Measurements from ENCODE around the gene MYH4.

The MYH4 gene

DNA sequence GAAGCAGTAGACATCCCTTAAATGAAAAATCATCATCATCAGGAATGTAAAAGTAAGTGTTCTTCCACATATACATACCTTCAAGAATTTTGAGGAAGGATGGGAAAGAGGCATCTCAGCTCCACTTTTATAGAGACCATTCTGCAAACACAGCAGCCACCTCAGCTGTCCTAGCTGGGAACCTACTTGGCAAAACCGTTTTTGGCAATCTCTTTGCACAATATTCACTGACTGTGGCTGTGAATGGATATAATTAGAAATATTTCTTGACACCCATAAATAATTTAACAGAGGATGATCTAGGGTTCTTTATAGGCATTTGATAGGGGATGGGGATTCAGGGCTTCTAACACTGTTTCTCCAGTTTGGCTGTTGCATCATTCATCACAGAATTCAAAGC, at the start of gene MYH4:
TSS of gene MYH4 (minus strand) at position 101 of the 400 bp plus-strand sequence. CDS start 2,814 bp downstream, outside the sequence.
- no peak for DNase-seq

DNA sequence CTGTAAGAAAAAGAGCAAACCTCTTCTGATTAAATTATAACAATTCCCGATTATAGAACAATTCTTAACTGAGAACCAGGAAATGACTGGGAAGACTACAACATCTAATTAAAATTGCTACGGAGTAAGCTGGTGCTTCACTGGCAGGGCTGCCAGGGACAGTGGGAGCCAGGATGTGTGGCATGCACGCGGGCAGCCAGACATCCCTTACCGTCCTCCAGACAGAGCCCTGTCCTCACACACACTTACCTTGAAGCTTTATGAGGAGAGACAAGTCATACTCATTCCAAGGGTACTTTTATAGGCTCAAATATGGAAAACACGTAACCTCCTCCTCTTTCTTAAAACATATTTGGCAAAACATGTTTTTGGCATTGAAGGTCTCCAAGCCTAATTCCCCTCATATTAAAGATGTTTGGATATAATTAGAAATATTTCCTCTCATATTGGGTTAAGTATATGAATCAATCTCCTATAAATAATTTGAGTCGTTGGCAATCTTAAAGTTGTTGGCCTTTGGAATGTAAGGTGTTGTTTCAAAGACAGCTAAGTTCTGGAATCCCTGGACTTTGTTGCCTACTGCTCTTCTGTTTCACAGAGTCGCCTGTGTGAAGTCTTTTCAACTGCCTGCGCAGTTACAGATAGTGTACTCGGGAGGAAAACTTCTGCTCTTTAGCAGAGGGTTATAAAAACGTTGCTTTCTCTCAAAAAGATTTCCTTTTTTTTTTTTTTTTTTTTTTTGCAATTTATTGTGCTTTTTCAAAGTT, 49.1 kb upstream of the MYH4 start, which contains the start of gene MYH1:
TSS of gene MYH1 (minus strand) at position 272 of the 767 bp plus-strand sequence. CDS start 1,900 bp downstream, outside the sequence.
- DNase-seq: no peak

DNA sequence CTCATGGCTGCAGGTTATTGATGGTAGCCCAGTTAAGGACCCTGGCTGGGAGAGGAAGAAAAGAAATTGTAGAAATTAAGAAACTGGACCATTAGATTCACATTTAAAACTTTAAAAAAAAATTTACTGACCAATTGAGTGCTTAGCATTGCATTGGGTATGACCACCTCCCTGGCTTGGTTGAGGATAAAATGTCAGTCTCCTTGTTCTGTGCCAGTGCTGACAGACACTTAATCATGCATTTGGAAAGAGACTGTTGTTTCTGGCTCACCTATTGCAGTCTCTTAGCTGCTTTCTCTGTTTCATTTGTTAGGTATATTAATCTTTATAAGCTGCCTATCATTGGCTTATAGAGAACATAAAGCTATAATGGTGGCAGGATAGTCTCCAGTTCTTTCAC, 47.3 kb upstream of the MYH4 start:
- no peak for DNase-seq

DNA sequence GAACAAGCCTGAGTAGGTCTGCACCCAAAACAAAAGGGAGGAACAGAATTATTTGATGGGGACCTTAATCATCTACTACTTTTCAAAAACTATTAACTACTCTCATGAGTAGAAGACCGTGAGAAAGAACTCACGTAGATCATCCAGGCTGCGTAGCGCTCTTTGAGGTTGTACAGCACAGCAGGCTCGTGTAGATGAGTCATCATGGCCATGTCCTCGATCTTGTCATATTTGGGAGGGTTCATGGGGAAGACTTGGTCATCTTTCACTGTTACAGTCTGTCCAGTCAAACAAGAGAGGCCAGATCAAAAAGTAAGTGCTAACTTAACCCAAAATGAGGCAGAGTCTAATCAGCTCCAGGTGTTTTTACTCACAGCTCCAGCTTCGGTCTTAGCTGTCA, 46.7 kb upstream of the MYH4 start:
- no peak for DNase-seq

DNA sequence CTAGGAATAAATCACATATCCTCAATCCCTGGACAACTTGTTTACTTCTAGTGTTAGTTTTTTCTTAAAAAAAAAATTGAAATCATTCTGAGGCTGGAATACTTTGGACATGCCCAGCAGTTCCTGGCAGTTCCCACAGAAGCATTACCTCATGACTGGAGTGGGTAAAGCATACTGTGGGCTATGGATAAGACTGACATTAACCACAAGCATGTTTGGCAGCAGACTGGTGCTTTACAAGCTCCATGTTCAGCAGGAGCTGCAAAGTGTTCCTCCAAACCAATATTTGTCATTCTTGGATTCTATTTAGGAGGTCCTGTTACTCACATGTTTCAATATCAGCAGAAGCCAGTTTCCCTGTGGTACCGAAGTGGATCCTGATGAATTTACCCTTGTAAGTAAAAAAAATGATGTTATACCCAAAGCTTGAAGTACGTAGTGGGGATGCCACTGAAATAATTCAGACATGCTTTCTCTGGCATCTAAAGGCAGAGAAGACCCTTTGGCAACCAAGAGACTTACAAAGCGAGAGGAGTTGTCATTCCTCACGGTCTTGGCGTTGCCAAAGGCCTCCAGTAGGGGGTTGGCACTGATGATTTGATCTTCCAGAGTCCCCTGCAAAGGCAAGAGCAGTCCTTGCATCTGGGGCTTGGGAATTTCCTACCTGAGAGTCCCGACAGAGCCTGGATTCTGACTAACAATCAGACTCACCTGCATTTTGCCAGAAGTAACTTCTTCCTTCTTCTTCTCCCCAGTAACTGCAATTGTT, 44.1 kb upstream of the MYH4 start:
- DNase-seq: no peak

DNA sequence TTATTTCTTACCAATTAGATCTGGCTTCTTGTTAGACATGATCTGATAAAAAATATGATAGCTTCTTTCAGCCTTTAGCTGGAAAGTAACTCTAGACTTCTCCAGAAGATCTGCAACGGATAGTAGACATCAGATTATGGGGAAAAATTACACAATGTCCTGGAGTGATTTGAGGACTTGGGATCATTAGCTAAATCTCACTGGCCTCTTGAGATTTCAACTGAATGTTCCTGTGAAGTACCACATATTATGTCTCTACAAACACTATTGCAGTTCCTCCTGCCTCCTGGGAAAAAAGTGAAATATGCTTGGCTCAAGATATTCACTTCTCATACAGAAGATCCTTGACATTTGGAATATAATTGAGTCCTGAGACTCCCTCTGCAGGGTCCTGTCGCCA, 43.5 kb upstream of the MYH4 start:
- no peak for DNase-seq

DNA sequence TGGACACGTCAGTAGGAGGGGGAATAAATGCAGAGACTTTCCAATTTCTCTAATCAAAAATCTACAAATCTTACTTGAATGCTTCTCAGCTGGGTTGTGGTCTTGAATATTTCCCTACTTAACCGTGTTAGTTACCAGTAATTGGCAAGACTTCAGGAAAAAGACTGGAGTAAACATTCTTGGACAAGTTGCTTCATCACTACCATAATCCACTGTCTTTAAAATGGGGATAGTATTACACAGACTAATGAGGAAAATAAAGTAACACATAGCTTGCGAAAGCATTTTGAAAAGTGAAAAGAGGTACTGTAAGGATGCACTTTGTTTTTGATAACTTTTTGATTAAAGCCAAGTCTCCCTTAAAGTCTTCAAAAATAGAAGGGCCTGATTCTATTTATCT, 30.6 kb upstream of the MYH4 start:
- no peak for DNase-seq

DNA sequence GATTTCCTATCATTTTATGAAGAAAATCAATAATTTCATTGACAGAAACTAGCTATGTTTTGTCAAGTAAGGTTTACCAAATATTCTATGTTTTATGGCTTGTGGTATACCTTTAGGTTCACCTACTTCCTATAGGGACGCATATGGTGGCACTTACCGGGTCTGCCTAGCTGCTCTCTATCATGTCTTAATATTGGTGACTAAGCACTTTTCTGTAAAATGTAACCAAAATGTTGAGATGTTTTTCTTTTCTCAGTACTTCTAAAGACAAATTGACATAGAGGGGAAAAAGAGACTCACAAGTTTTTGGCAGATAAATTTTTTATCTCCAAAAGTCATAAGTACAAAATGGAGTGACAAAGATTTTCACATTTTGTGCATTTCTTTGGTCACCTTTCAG, 22.6 kb upstream of the MYH4 start:
- DNase-seq: no peak

DNA sequence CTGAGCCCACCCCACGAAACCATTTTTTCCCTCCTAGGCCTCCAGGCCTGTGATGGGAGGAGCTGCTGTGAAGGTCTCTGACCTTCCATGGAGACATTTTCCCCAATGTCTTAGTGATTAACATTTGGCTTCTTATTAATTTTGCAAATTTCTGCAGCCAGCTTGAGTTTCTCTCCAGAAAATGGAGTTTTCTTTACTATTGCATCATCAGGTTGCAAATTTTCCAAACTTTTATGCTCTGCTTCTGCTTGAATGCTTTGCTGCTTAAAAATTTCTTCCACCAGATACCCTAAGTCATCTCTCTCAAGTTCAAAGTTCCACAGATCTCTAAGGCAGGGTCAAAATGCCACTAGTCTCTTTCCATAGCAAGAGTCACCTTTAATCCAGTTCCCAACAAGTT, 12.9 kb upstream of the MYH4 start:
- no peak for DNase-seq

DNA sequence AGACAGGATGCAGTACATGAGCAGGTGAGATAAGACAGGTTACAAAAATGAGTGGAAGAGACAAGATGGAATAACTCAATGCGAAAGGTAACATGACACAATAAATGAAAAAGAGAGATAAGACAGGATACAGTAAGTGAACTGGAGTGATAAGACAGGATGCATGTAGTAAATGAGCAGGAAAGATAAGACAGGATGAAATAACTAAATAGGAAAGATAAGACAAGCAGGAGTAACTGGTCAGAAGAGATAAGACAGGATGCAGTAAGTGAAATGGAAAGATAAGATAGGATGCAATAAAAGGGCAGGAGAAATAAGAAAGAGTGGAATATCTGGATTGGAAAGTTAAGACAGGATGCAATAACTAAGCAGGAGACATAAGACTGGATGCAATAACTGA, 8.3 kb upstream of the MYH4 start:
- DNase-seq: no peak

DNA sequence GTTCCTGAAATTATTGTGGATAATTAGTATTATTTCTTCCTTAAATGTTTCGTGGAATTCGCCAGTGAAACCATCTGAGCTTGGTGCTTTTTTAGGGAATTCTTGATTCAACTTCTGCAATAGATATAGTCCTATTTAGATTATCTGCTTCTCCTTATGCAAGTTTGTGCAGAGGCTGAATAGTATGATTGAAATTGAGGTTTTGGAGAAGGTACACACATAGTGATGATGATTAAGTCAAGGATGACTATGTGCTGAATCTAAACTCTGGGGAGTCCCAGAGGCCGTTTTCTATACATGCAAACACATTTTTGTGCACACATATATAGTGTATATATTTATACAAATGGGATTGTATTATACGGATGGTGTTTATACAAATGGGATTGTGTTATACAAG, 5.2 kb upstream of the MYH4 start:
- DNase-seq: no peak

DNA sequence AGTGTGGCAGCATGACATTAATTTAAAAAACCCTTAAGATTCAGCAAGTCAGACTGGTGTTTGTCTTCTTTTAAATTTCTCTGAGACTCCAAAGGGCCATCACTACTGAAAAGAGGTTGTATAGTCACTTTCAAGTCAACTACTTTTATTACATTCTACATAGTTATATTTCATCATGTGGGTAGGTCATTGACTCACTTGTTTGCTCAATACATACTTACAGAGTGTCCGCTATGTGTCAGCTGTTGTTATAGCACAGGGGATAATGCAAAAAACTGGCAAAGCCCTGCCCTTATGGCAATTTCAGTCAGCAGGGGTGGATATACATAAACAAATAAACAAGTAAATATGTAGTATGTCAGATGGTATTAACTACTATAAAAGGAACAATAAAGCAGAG, 2.5 kb upstream of the MYH4 start:
- no peak for DNase-seq

DNA sequence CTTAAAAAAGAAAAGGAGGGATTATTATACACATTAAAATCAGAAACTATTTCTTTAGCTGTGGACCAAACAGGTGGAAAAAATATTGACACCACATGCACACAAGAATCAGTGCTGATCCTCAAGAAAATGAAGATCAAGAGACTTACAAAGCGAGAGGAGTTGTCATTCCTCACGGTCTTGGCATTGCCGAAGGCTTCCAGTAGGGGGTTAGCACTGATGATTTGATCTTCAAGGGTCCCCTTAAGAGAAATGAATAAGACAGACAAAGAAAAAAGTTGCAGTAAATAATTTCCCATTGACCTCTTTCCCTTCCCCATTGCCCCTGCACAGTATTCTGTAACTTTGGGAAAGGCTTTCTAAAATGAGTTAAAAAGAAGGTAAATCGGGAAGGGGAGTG, 6.0 kb downstream of the MYH4 start:
- no peak for DNase-seq

DNA sequence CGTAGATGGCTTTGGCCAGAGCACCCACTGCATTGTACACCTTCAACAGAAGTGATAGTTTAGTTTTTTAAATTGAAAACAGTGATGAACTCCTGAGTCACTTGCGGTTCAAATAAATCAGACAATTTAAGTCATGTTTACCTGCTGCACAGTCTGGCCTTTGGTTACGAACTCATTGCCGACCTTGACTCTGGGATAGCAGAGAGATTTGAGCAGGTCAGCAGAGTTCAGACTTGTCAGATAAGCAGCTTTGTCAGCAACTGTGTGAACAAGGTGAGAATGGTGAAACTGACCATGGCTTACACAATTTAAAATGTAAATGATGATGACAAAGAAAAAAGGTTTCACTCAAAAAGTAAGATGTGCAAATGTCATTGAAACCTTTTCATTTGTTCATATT, 9.3 kb downstream of the MYH4 start:
- no peak for DNase-seq

DNA sequence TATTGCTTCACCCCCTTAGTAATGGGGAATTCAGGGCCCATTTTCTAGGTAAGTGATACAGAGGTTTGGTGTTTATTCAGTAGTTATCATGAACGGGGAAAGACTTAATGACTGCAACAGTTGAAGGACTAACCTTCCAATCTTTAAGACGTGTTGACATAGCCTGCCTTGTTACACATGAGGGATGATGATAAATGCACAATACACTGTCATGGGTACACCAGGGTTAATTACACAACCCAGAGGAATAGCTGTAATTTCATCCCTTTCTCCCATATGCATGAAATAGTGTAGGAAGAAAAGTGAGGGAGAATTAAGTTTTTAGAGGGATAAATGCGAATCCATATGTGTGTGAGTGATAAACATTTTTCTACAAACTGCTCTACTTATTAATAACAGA, 10.7 kb downstream of the MYH4 start:
- no peak for DNase-seq

DNA sequence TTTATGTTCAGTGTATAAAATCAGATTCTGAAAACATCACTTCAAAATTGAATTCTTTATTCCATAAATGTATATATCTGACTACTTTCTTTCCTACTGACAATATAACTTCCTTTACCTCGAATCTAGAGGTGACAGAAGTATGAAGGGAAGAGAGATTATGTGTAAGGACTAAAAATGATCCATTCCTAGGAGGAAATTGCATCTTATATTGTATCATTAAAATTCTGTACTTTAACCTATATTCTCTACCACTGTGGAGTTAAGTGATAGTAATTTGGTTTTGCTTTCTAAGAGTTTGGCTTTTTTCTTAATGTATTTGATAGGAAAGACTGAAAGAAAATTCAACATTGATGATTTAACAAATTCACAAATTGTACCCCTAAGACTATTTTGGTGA, 11.4 kb downstream of the MYH4 start:
- no peak for DNase-seq

DNA sequence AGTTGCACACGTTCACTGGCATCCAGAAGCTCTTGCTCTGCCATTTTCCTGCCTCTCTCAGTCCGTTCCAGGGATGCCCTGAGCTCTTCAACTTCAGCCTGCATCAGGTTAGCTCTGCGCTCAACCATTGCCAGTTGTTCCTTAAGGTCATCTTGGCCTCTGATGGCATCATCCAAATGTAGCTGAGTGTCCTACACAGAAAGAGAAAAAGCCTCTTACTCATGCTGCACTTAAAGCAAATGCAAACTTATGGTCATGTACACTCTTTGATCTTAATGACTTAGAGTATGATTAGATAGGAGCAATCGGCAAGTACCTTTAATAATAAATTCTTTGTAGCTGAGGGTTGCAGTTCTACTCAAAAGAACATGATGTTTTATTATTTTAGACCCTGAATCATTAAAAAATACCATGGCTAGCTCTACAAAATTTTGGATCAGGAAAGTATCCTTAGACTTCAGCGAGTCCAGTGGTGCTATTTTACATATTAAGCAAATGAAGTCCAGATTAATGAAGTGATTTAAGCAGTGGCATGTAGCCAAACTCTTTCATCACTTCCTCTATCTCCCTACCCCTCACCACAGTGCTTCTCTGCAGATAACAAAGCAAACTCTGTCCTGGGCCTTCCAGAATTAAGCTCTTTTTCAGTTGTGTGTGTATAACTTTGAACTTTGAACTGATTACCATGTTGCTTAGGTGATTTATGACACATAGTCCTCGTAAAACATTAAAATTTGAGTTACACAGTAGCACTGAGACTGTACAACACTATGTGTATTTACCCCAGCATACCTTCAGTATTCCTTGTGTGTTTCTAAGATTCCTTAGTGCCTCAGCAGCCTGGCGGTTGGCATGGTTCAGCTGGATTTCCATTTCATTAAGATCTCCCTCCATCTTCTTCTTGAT, 22.1 kb downstream of the MYH4 start:
- DNase-seq: no peak

DNA sequence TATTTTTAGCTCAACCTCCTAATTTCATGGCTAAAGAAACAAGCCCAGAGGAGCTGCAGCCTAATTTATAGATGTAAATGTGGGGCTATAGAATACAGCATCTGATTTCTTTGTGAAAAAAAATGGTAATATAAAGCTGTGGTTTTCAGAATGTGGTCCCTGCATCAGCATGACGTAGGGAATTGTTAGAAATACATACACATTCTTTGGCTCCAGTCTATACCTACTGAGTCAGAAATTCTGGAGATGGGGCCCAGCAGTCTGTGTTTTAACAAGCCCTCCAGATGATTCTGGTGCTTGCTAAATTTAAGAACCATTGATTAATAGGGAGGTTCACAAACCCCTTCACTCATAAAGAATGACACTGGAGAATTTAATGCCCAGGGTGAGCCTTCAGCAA, 29.5 kb downstream of the MYH4 start:
- no peak for DNase-seq

DNA sequence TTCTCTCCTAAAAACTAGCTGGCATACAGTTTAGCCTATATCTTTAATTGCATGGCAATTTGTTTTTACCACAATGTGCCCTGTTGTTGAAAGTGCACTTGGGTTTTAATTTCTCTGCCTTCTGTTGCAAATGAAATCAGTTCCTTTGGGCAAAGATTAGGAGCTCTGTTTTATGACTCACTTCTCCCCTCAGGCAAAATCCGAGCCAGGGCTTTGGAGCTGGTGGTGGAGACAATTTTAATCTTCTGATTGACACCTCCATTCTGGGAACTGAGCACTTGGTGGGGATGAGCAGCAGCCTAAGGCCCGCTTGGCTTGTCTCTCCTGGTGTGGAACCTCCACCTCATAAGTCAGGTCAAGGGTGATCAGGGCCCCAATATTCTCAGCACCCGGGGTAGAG, 34.3 kb downstream of the MYH4 start:
- no peak for DNase-seq

DNA sequence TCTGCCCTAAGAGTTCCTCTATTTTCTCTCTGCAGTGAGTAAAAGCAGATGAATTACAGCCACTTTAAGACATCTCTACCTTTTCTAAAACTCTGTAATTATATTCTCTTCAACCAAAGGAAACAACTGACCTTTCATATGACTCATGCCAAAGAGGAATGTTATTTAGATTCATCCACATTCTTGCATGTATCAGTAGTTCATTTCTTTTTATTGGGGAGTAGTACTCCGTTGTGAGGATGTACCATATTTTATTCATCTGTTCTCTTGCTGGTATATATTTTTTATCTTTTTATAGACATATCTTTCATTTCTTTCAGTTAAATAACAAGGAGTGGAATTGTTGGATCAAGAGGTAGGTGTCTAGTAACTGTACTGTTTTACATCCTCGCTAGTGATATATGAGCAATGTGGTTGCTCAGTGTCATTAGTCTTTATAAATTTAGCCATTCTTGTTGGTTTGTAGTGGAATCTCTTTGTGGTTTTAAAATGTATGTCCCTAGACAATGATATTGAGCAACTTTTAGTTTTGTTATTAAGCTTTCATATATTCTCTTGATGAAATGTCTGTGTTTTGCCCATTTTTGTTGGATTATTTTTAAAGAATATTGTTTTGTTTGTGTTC, 39.8 kb downstream of the MYH4 start:
- DNase-seq: no peak

DNA sequence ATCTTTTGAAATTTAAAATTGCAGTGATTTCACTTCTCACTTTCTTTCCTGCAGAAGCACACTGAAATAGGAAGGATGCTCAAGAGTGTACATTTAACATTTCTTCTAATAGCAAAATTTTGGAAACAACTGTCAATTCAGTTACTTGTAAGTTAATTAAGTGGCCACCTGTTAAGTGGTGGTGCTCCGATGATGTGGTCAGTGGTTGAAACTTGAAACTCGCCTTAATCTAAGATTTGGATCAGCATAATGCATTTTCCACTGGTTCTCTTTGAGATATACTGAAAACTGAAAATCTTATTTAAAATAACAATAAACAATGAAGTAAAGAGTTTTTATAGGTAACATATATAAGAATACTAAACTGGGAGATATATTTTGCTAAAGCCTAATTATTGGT, 40.6 kb downstream of the MYH4 start:
- DNase-seq: no peak

DNA sequence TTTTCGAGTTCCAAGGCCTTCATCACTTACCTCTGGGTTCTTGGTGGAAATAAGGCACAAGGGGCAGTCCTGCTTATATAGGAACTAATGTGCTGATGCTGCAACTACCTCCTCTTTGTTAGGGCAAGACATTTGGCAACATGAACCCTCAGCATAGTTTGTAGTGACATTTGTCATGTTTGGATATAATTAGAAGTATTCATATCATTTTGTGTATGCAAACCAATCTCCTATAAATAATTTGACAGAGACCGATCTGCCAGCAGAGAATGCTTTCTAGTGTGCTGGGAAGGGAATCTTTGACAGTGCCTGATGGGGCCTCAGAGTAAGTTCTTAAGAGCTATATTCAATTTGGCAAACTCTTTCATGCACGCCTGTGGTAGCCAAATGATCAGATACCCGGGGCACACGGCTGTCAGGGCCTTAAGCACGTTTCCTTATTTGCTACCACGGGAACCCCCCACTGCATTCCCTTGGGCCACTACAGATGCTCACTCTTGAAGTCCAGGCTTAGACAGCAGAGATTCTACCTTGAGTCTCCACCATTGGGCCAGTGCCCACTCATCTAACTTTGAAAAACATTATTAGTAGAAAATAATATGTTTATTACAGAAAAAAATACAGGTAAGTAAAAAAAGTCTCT, 47.3 kb downstream of the MYH4 start, which contains the start of gene MYH8:
TSS of gene MYH8 (minus strand) at position 51 of the 643 bp plus-strand sequence. CDS start 1,723 bp downstream, outside the sequence.
- DNase-seq: no peak
